MM.1S (cell line): ENCODE results near the gene WNT5B.

ENCODE experiments used
- DNase-seq: peaks from one replicate; pipeline ENCODE4 v3.0.0-alpha.2; 2015
- H2AFZ ChIP-seq: fragments of 300-600 bp; sonication (generic); 2 replicates; pipeline ENCODE4 v1.6.0; 2016; ENCODE audit warnings: antibody characterized with exemption, low read length
- H3F3A ChIP-seq: fragments of 300-600 bp; sonication (generic); 2 replicates; pipeline ENCODE4 v1.6.1; 2016; ENCODE audit warnings: mild to moderate bottlenecking, antibody characterized with exemption, low read length, moderate library complexity, mixed read lengths; ENCODE audit not compliant: insufficient read depth
- H3K27ac ChIP-seq: fragments of 300-600 bp; sonication (generic); 2 replicates; pipeline ENCODE4 v1.5.1; 2016; ENCODE audit warnings: mild to moderate bottlenecking, low read length
- H3K27me3 ChIP-seq: fragments of 300-600 bp; sonication (generic); replicated peaks from 2 replicates; pipeline ENCODE4 v1.6.0; 2016; ENCODE audit warnings: low read length; ENCODE audit not compliant: insufficient read depth
- H3K36me3 ChIP-seq: fragments of 300-600 bp; sonication (generic); replicated peaks from 2 replicates; pipeline ENCODE4 v1.6.1; 2016; ENCODE audit warnings: mild to moderate bottlenecking, low read length, mixed read lengths; ENCODE audit not compliant: insufficient read depth
- H3K4me1 ChIP-seq: fragments of 300-600 bp; sonication (generic); 2 replicates; pipeline ENCODE4 v1.6.1; 2016; ENCODE audit warnings: low read length, mixed read lengths
- H3K4me2 ChIP-seq: fragments of 300-600 bp; sonication (generic); 2 replicates; pipeline ENCODE4 v1.6.0; 2016; ENCODE audit warnings: low read depth, low read length
- H3K4me3 ChIP-seq: fragments of 300-600 bp; sonication (generic); 2 replicates; pipeline ENCODE4 v1.5.1; 2016; ENCODE audit warnings: low read length, mixed read lengths
- H3K79me2 ChIP-seq: fragments of 300-600 bp; sonication (generic); 2 replicates; pipeline ENCODE4 v1.6.1; 2016; ENCODE audit warnings: mixed run types, low read length, mixed read lengths
- H3K9ac ChIP-seq: fragments of 300-600 bp; sonication (generic); 2 replicates; pipeline ENCODE4 v1.6.1; 2016; ENCODE audit warnings: low read length, mixed read lengths
- H3K9me2 ChIP-seq: fragments of 300-600 bp; sonication (generic); replicated peaks from 2 replicates; pipeline ENCODE4 v1.6.1; 2016; ENCODE audit warnings: mild to moderate bottlenecking, low read length, mixed read lengths; ENCODE audit not compliant: insufficient read depth
- H3K9me3 ChIP-seq: fragments of 300-600 bp; sonication (generic); replicated peaks from 2 replicates; pipeline ENCODE4 v1.6.1; 2016; ENCODE audit warnings: mild to moderate bottlenecking, low read length, mixed read lengths; ENCODE audit not compliant: insufficient read depth
- H4K20me1 ChIP-seq: fragments of 300-600 bp; sonication (generic); 2 replicates; pipeline ENCODE4 v1.6.1; 2016; ENCODE audit warnings: mild to moderate bottlenecking, low read length, moderate library complexity, mixed read lengths; ENCODE audit not compliant: insufficient read depth
- CTCF ChIP-seq: fragments of 300-600 bp; sonication (generic); IDR thresholded peaks from 2 replicates; pipeline ENCODE4 v1.5.1; 2016; ENCODE audit warnings: antibody characterized with exemption, low read length, mixed read lengths
- EZH2 ChIP-seq: fragments of 300-600 bp; sonication (generic); optimal IDR thresholded peaks from 2 replicates; pipeline ENCODE3; 2017; ENCODE audit warnings: low read depth, mild to moderate bottlenecking, antibody characterized with exemption, low read length, mixed read lengths
- EZH2phosphoT487 ChIP-seq: fragments of 300-600 bp; sonication (generic); IDR thresholded peaks from 2 replicates; pipeline ENCODE4 v1.6.1; 2018; ENCODE audit warnings: antibody characterized with exemption, low read length

WNT5B gene

GRCh38 chr12:1644534-1645438 is 15.8 kb downstream of the WNT5B start:
- H3K79me2 ChIP-seq = peaks cover 25% of the 10 kb centered on the region; the same call in 1 of the 2 replicates
- H3K4me2 ChIP-seq = no peak overlapping the region
- no peak overlapping the region for H3K4me3 ChIP-seq
- no peak overlapping the region for H3K27ac ChIP-seq
- H3K9ac ChIP-seq = no peak overlapping the region
- peaks cover 2% of the 10 kb centered on the region; the same call in 1 of the 2 replicates for H4K20me1 ChIP-seq
- no peak for DNase-seq
- H3K27me3 ChIP-seq = no peaks in the 10 kb centered on the region
- no peaks in the 10 kb centered on the region for H3K9me2 ChIP-seq
- no peaks in the 10 kb centered on the region for H3K4me1 ChIP-seq
- H3K36me3 ChIP-seq = peaks cover 11% of the 10 kb centered on the region
- no peak for TF ChIP-seq EZH2
- TF ChIP-seq CTCF = no peak
- no peak for TF ChIP-seq EZH2phosphoT487
- no peak overlapping the region for H2AFZ ChIP-seq
- no peaks in the 10 kb centered on the region for H3F3A ChIP-seq
- H3K9me3 ChIP-seq = no peaks in the 10 kb centered on the region

GRCh38 chr12:1645819-1646218 is 16.8 kb downstream of the WNT5B start:
- Histone ChIP-seq H3K79me2 (peaks cover 23% of the 10 kb centered on the region; the same call in 1 of the 2 replicates), H2AFZ (no peak overlapping the region), H3K4me3 (no peak overlapping the region), H3F3A (no peaks in the 10 kb centered on the region), H3K9me2 (no peaks in the 10 kb centered on the region), H3K9ac (no peak overlapping the region), H3K4me1 (no peaks in the 10 kb centered on the region), H3K27ac (no peak overlapping the region), H3K27me3 (no peaks in the 10 kb centered on the region), H4K20me1 (peaks cover 2% of the 10 kb centered on the region; the same call in 1 of the 2 replicates), H3K36me3 (peaks cover 11% of the 10 kb centered on the region), H3K4me2 (no peak overlapping the region), H3K9me3 (no peaks in the 10 kb centered on the region)
- TF ChIP-seq EZH2 (no peak), EZH2phosphoT487 (no peak), CTCF (no peak)
- no peak for DNase-seq

GRCh38 chr12:1646569-1647284 is 17.7 kb downstream of the WNT5B start:
- Histone ChIP-seq H3K9me3 (no peaks in the 10 kb centered on the region), H3K27ac (no peak overlapping the region), H3K79me2 (peaks cover 22% of the 10 kb centered on the region; the same call in 1 of the 2 replicates), H3K4me1 (no peaks in the 10 kb centered on the region), H3K4me3 (no peak overlapping the region), H3K9me2 (no peaks in the 10 kb centered on the region), H3F3A (no peaks in the 10 kb centered on the region), H4K20me1 (peaks cover 2% of the 10 kb centered on the region; the same call in 1 of the 2 replicates), H3K36me3 (peaks cover 11% of the 10 kb centered on the region), H3K27me3 (no peaks in the 10 kb centered on the region), H2AFZ (no peak overlapping the region), H3K4me2 (no peak overlapping the region), H3K9ac (no peak overlapping the region)
- DNase-seq = no peak
- TF ChIP-seq CTCF (no peak), EZH2 (no peak), EZH2phosphoT487 (no peak)
